GM19238 (cell line): ENCODE results near the gene ANTXR2.
"Not testable (repeated sequence)": the region's sequence is repeated elsewhere in the genome, so short reads cannot be mapped to it uniquely, and the experiment has no call there.

ENCODE experiments used
- DNase-seq: peaks from one replicate; pipeline ENCODE4 v3.0.0; 2011; ENCODE audit warnings: low spot score; ENCODE audit not compliant: insufficient read length

The ANTXR2 gene

GRCh38 chr4:80072744-80073472 lies at the start of gene ANTXR2:
Gene ANTXR2, minus strand, starts transcription at chr4:80073229. Its CDS starts 669 bp downstream, at chr4:80072560.
- DNase-seq, result peak; percentile 35

- not testable (repeated sequence) for DNase-seq
These were observed 48.8 kb upstream of the ANTXR2 start for GRCh38 chr4:80121815-80122214.

- not testable (repeated sequence) for DNase-seq
These were observed 46.6 kb upstream of the ANTXR2 start for GRCh38 chr4:80119620-80120019.

GRCh38 chr4:80116516-80116915 lies 43.5 kb upstream of the ANTXR2 start:
- DNase-seq, result no peak

GRCh38 chr4:80115368-80116181 lies 42.5 kb upstream of the ANTXR2 start:
- no peak for DNase-seq

- DNase-seq, result no peak
These were observed 41.8 kb upstream of the ANTXR2 start for GRCh38 chr4:80114732-80115265.

GRCh38 chr4:80113615-80114014 lies 40.6 kb upstream of the ANTXR2 start:
- no peak for DNase-seq

- no peak for DNase-seq
These were observed 39.2 kb upstream of the ANTXR2 start for GRCh38 chr4:80112236-80112635.

- DNase-seq, result no peak
These were observed 38.2 kb upstream of the ANTXR2 start for GRCh38 chr4:80111276-80111675.

- no peak for DNase-seq
These were observed 34.3 kb upstream of the ANTXR2 start for GRCh38 chr4:80107374-80107773.

- DNase-seq, result no peak
These were observed 31.9 kb upstream of the ANTXR2 start for GRCh38 chr4:80104927-80105326.

GRCh38 chr4:80103629-80104028 lies 30.6 kb upstream of the ANTXR2 start:
- DNase-seq, result no peak

GRCh38 chr4:80101792-80102116 lies 28.7 kb upstream of the ANTXR2 start:
- no peak for DNase-seq

GRCh38 chr4:80101071-80101791 lies 28.2 kb upstream of the ANTXR2 start:
- no peak for DNase-seq

- DNase-seq, result no peak
These were observed 26.6 kb upstream of the ANTXR2 start for GRCh38 chr4:80099671-80100070.

- DNase-seq, result no peak
These were observed 25.6 kb upstream of the ANTXR2 start for GRCh38 chr4:80098635-80099034.

GRCh38 chr4:80097400-80098177 lies 24.6 kb upstream of the ANTXR2 start:
- DNase-seq, result no peak

- DNase-seq, result no peak
These were observed 23.3 kb upstream of the ANTXR2 start for GRCh38 chr4:80096175-80096850.

GRCh38 chr4:80094191-80094590 lies 21.2 kb upstream of the ANTXR2 start:
- DNase-seq, result no peak

- no peak for DNase-seq
These were observed 20.5 kb upstream of the ANTXR2 start for GRCh38 chr4:80093563-80093962.

- no peak for DNase-seq
These were observed 19.8 kb upstream of the ANTXR2 start for GRCh38 chr4:80092847-80093246.
